GM21423 (cell line): ENCODE results near the gene HECTD3.

Source experiments
- ATAC-seq: cut with Tn5 transposase; IDR thresholded peaks from one replicate; pipeline ENCODE4 v1.9.1; 2021; ENCODE audit warnings: mild to moderate bottlenecking, moderate library complexity; ENCODE audit not compliant: unreplicated experiment

HECTD3 gene

GRCh38 chr1:45010855-45011811 is at the start of gene HECTD3:
Gene HECTD3 (minus strand): TSS chr1:45011324. CDS start chr1:45011257, 67 bp downstream.
- ATAC-seq = peak; percentile 64

GRCh38 chr1:45059829-45060228 is 48.7 kb upstream of the HECTD3 start:
- no peak for ATAC-seq

GRCh38 chr1:45057542-45057941 is 46.4 kb upstream of the HECTD3 start:
- no peak for ATAC-seq

GRCh38 chr1:45051005-45051772 is 40.1 kb upstream of the HECTD3 start:
- ATAC-seq = no peak

GRCh38 chr1:45047032-45047431 is 35.9 kb upstream of the HECTD3 start:
- no peak for ATAC-seq

- no peak for ATAC-seq
Observed at GRCh38 chr1:45044916-45045315, 33.8 kb upstream of the HECTD3 start.

GRCh38 chr1:45043094-45043493 is 32.0 kb upstream of the HECTD3 start:
- ATAC-seq = no peak

- no peak for ATAC-seq
Observed at GRCh38 chr1:45040297-45040696, 29.2 kb upstream of the HECTD3 start.

GRCh38 chr1:45038661-45039364 is 27.7 kb upstream of the HECTD3 start:
- ATAC-seq = no peak

GRCh38 chr1:45038240-45038639 is 27.1 kb upstream of the HECTD3 start:
- no peak for ATAC-seq

- no peak for ATAC-seq
Observed at GRCh38 chr1:45037456-45037855, 26.3 kb upstream of the HECTD3 start.

- no peak for ATAC-seq
Observed at GRCh38 chr1:45035631-45036301, 24.6 kb upstream of the HECTD3 start.

GRCh38 chr1:45033356-45033755 is 22.2 kb upstream of the HECTD3 start:
- no peak for ATAC-seq

- ATAC-seq = no peak
Observed at GRCh38 chr1:45032837-45033236, 21.7 kb upstream of the HECTD3 start.

GRCh38 chr1:45026446-45026845 is 15.3 kb upstream of the HECTD3 start:
- ATAC-seq = no peak

- no peak for ATAC-seq
Observed at GRCh38 chr1:45023663-45024062, 12.5 kb upstream of the HECTD3 start.

GRCh38 chr1:45018599-45019230 is 7.6 kb upstream of the HECTD3 start:
- ATAC-seq = no peak

GRCh38 chr1:45016767-45017166 is 5.6 kb upstream of the HECTD3 start:
- no peak for ATAC-seq

- ATAC-seq = no peak
Observed at GRCh38 chr1:45016090-45016697, 5.1 kb upstream of the HECTD3 start.

GRCh38 chr1:45015683-45016082 is 4.6 kb upstream of the HECTD3 start:
- no peak for ATAC-seq
